IMR-90 (cell line): Measurements from ENCODE around the gene ANKRD33B.

Experiments used
- BHLHE40 ChIP-seq: fragments of 150-350 bp; IDR thresholded peaks from 2 replicates; pipeline ENCODE4 v1.6.1; 2016; ENCODE audit warnings: mild to moderate bottlenecking, low read depth, low read length
- CTCF ChIP-seq: conservative IDR thresholded peaks from 2 replicates; pipeline ENCODE4 v1.5.1; 2012; ENCODE audit warnings: mild to moderate bottlenecking, low read depth, low read length, improper control_type of control experiment
- MAFK ChIP-seq: IDR thresholded peaks from 2 replicates; pipeline ENCODE4 v1.6.1; 2012; ENCODE audit warnings: low read depth, low read length, improper control_type of control experiment
- MXI1 ChIP-seq: IDR thresholded peaks from 2 replicates; pipeline ENCODE4 v1.6.1; 2012; ENCODE audit warnings: low read depth, mild to moderate bottlenecking, low read length, moderate library complexity, borderline replicate concordance
- POLR2A ChIP-seq: IDR thresholded peaks from 2 replicates; pipeline ENCODE4 v1.6.1; 2012; ENCODE audit warnings: mild to moderate bottlenecking, low read depth, low read length
- RAD21 ChIP-seq: IDR thresholded peaks from 2 replicates; pipeline ENCODE4 v1.6.1; 2012; ENCODE audit warnings: low read length, improper control_type of control experiment
- RCOR1 ChIP-seq: IDR thresholded peaks from 2 replicates; pipeline ENCODE4 v1.6.1; 2012; ENCODE audit warnings: mild to moderate bottlenecking, low read length, improper control_type of control experiment; ENCODE audit not compliant: insufficient replicate concordance
- RFX5 ChIP-seq: IDR thresholded peaks from 2 replicates; pipeline ENCODE4 v1.8.0; 2012; ENCODE audit warnings: low read depth, mild to moderate bottlenecking, low read length, moderate library complexity
- SMC3 ChIP-seq: fragments of 150-350 bp; IDR thresholded peaks from 2 replicates; pipeline ENCODE4 v1.6.1; 2016; ENCODE audit warnings: low read depth, mild to moderate bottlenecking, antibody characterized with exemption, low read length, moderate library complexity

GRCh38 chr5:10564838-10565784 lies 1.2 kb downstream of the ANKRD33B start:
- TF ChIP-seq MXI1, result no peak
- TF ChIP-seq CTCF, result no peak
- TF ChIP-seq RCOR1, result no peak
- TF ChIP-seq RFX5, result no peak
- no peak for TF ChIP-seq BHLHE40
- TF ChIP-seq RAD21, result no peak
- TF ChIP-seq MAFK, result no peak
- TF ChIP-seq POLR2A, result no peak
- TF ChIP-seq SMC3, result no peak
